HepG2 (cell line): Measurements from ENCODE around the gene RNASE1. TPM values are rescaled to one million over a fixed set of nuclear protein-coding genes. Genes with fewer than 3 reads are reported as not detected.

Experiments used
- ARID3A ChIP-seq: IDR thresholded peaks from 2 replicates; pipeline ENCODE4 v1.6.1; 2012; ENCODE audit warnings: low read depth, low read length, improper control_type of control experiment
- NFE2 ChIP-seq: sonication (generic); formaldehyde crosslinking; IDR thresholded peaks from 2 replicates; pipeline ENCODE4 v1.4.0; 2020; ENCODE audit warnings: missing genetic modification reagents
- RBM22 ChIP-seq: fragments of 200-400 bp; formaldehyde crosslinking; optimal IDR thresholded peaks from 2 replicates; pipeline ENCODE3; 2017; ENCODE audit warnings: mild to moderate bottlenecking, low read length, moderate library complexity
- RNF219 ChIP-seq: sonication (generic); formaldehyde crosslinking; IDR thresholded peaks from 2 replicates; pipeline ENCODE4 v1.5.0; 2020; ENCODE audit warnings: mild to moderate bottlenecking, missing genetic modification reagents
- RXRB ChIP-seq: IDR thresholded peaks from 2 replicates; pipeline ENCODE4 v1.6.1; 2016; ENCODE audit warnings: borderline replicate concordance, missing genetic modification reagents, missing compliant biosample characterization
- SOX5 ChIP-seq: IDR thresholded peaks from 2 replicates; pipeline ENCODE4 v1.6.1; 2016; ENCODE audit warnings: borderline replicate concordance
- ZBTB7A ChIP-seq: sonication (generic); formaldehyde crosslinking; IDR thresholded peaks from 2 replicates; pipeline ENCODE4 v1.8.0; 2022; ENCODE audit warnings: mild to moderate bottlenecking, missing genetic modification reagents
- ZNF281 ChIP-seq: sonication (generic); formaldehyde crosslinking; IDR thresholded peaks from 2 replicates; pipeline ENCODE4 v1.4.0; 2020; ENCODE audit warnings: missing genetic modification reagents, borderline replicate concordance
- ZNF512 ChIP-seq: sonication (generic); formaldehyde crosslinking; IDR thresholded peaks from 2 replicates; pipeline ENCODE4 v1.4.0; 2020; ENCODE audit warnings: mild to moderate bottlenecking, missing genetic modification reagents
- polyA plus RNA-seq, 8 experiments: library from polyadenylated mRNA; depleted of rRNA in 3 of 8; stranded (reverse) in 7 of 8; unstranded in 1 of 8; fragments of >200 nt; fragmentation: Illumina TruSeq in 4 of 8; extraction: Trizol in 4 of 8; gene quantifications; 2 replicates each; pipeline versions ENCODE4 v1.2.1 to v1.2.3, GENCODE V29; 2011 to 2016; ENCODE audit warnings: low read depth in 4 of 8, missing spikeins in 1 of 8, mixed read lengths in 1 of 8; ENCODE audit not compliant: insufficient read depth in 1 of 8
- total RNA-seq, 5 experiments: library from RNA; depleted of rRNA; stranded (reverse); fragments of >200 nt; fragmentation: Illumina TruSeq; extraction: Trizol; gene quantifications; 2 replicates each; pipeline ENCODE4 v1.2.3, GENCODE V29; 2016; ENCODE audit warnings: low read depth in 1 of 5

RNASE1 gene
- total and polyA plus RNA-seq, 2 of the 13 experiments (the other 11 are each of a cell fraction or from before 2014, with no cell fraction given) = not detected

- no peak for TF ChIP-seq ZBTB7A (CRISPR knock-in tag)
- TF ChIP-seq RXRB (CRISPR knock-in tag) = no peak
- TF ChIP-seq ZNF281 (CRISPR knock-in tag) = peak; percentile 40; the same call in 1 of the 2 replicates
- 0 out of 2 replicates have a peak, but pooled peaks have one; percentile 25 for TF ChIP-seq NFE2 (CRISPR knock-in tag)
- TF ChIP-seq RBM22 = no peak
- no peak for TF ChIP-seq RNF219 (CRISPR knock-in tag)
- no peak for TF ChIP-seq ARID3A
- no peak for TF ChIP-seq SOX5
- TF ChIP-seq ZNF512 (CRISPR knock-in tag) = no peak
- TF ChIP-seq, all 625 proteins: peak for 3
Measured at GRCh38 chr14:20799892-20800544, 2.6 kb downstream of the RNASE1 start (continued).
